Fibroblast of mammary gland (primary cell): ENCODE results near the gene FSIP1.
A peak's percentile ranks its signal among the peaks of the same experiment; 100 is the strongest.

ENCODE experiments used
- DNase-seq: peaks from one replicate; pipeline ENCODE4 v3.0.0-alpha.2; 2010; ENCODE audit warnings: low read depth
- H3K4me3 ChIP-seq: 2 replicates; pipeline ENCODE4 v1.5.1; 2011; ENCODE audit warnings: low read depth, mild to moderate bottlenecking, low read length, moderate library complexity; ENCODE audit not compliant: control insufficient read depth
- CTCF ChIP-seq: conservative IDR thresholded peaks from 2 replicates; pipeline ENCODE4 v1.5.1; 2011; ENCODE audit warnings: low read depth, low read length, inconsistent platforms; ENCODE audit not compliant: control insufficient read depth, insufficient read depth

Gene FSIP1

GRCh38 chr15:39658740-39659139, 123.9 kb downstream of the FSIP1 start:
- TF ChIP-seq CTCF, result no peak
- DNase-seq, result no peak
- no peak overlapping the region for H3K4me3 ChIP-seq

DNA sequence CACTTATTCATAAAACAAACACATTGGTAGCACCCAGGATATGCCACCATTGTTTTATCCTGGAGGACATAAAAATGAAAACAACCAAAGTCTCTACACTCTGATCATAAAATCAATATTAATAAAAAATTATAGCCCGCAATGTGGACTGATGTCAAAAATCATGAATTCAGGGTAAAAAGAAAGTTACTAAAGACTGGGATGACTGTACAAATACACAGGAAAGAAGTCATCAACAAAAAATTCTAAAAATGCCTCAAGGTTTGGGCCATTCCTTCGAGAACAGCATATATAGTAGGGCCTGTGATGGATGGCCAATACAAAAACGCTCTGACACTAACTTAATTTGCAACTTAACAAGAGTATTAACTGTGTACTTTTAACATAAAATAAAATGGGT, 125.0 kb downstream of the FSIP1 start:
- TF ChIP-seq CTCF, result no peak
- DNase-seq, result peak; percentile 46
- no peak overlapping the region for H3K4me3 ChIP-seq

- no peak overlapping the region for H3K4me3 ChIP-seq
- TF ChIP-seq CTCF, result no peak
- DNase-seq, result peak; percentile 23
Measured at GRCh38 chr15:39657181-39657580, 125.5 kb downstream of the FSIP1 start.

GRCh38 chr15:39654304-39654703, 128.3 kb downstream of the FSIP1 start:
- no peak for DNase-seq
- TF ChIP-seq CTCF, result no peak
- H3K4me3 ChIP-seq, result no peak overlapping the region

DNA sequence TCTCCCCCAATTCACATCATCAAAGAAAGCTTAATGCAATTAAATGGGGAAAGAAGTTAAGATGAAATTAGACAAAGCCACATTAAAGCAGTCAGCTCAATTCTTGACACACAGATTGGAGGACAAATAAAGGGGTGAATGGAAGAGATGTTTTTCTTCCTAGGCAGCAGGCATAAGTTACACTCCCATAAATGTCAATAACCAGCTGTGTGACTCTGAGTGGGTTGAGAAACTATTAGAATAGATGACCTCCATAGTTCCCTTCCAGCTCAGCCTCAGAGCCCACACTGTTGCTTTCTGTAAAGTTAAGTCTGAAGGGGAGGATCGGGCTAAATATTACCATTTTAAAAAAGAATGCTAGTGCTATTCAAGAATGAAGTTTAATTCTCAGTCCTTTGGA, 130.8 kb downstream of the FSIP1 start:
- DNase-seq, result no peak
- TF ChIP-seq CTCF, result no peak
- H3K4me3 ChIP-seq, result no peak overlapping the region

- no peak for DNase-seq
- TF ChIP-seq CTCF, result no peak
Measured at GRCh38 chr15:39651295-39651694, 131.3 kb downstream of the FSIP1 start.

GRCh38 chr15:39649757-39650156, 132.9 kb downstream of the FSIP1 start:
- no peak for TF ChIP-seq CTCF
- no peak for DNase-seq
- H3K4me3 ChIP-seq, result no peak overlapping the region

More at GRCh38 chr15:39651295-39651694, 131.3 kb downstream of the FSIP1 start:
- H3K4me3 ChIP-seq, result no peak overlapping the region
